GM12878 (cell line): ENCODE data around the gene COL1A1. TPM values are rescaled to one million over a fixed set of nuclear protein-coding genes. Genes with fewer than 3 reads are reported as not detected.

Experiments used
- ATAC-seq: fragments of 200-7000 bp; cut with Tn5 transposase; 3 replicates; pipeline ENCODE4 v1.9.1; 2020; ENCODE audit warnings: mild to moderate bottlenecking, moderate library complexity
- BruUV-seq: library from RNA; stranded (reverse); fragments of 400-500 nt; replicated peaks from 2 replicates; lab custom pipeline; 2021; lab: Mats Ljungman, UMichigan
- CTCF ChIA-PET: fragments of 300-600 bp; sonication (Branson Sonifier 250); formaldehyde crosslinking; extraction: SDS; loops from one replicate; lab custom pipeline; 2021; ENCODE audit warnings: inconsistent platforms; lab: Yijun Ruan, JAX
- POLR2A ChIA-PET: fragments of 350-600 bp; formaldehyde crosslinking; extraction: SDS; loops from one replicate; lab custom pipeline; 2021; ENCODE audit warnings: inconsistent platforms; lab: Charles Lee
- RAD21 ChIA-PET: fragments of 300-600 bp; sonication (Branson Sonifier 250); formaldehyde crosslinking; loops from one replicate; lab custom pipeline; 2023; ENCODE audit warnings: antibody characterized with exemption; ENCODE audit not compliant: unreplicated experiment; lab: Charles Lee
- SMC1A ChIA-PET: fragments of 300-600 bp; sonication (Branson Sonifier 250); formaldehyde crosslinking; loops from one replicate; lab custom pipeline; 2023; ENCODE audit not compliant: unreplicated experiment, uncharacterized antibody; lab: Charles Lee
- DNase-seq: peaks from one replicate; pipeline ENCODE4 v3.0.0-alpha.2; 2011; ENCODE audit warnings: low read depth, low spot score
- FAIRE-seq: peaks from 3 replicates; lab custom pipeline; 2011; peaks lifted over from hg19 to GRCh38; lab: Jason Lieb, UNC
- H2AFZ ChIP-seq: 2 replicates; pipeline ENCODE4 v1.6.0; 2011; ENCODE audit warnings: low read depth, low read length, control low read depth; ENCODE audit not compliant: control insufficient read depth
- H3K27ac ChIP-seq: 2 replicates; pipeline ENCODE4 v1.5.1; 2011; ENCODE audit warnings: control low read depth; ENCODE audit not compliant: control insufficient read depth, insufficient read depth
- H3K27me3 ChIP-seq, 2 experiments: replicated peaks in 1 of 2; 2 replicates each; pipeline versions ENCODE4 v1.6.0 to v1.6.1; 2011; ENCODE audit warnings: low read length in 1 of 2; ENCODE audit not compliant: control insufficient read depth in 2 of 2, insufficient read depth in 2 of 2
- H3K36me3 ChIP-seq, 2 experiments: 2 replicates each; pipeline ENCODE4 v1.5.1; 2011; ENCODE audit warnings: low read length in 1 of 2; ENCODE audit not compliant: control insufficient read depth in 2 of 2, insufficient read depth in 2 of 2
- H3K4me1 ChIP-seq: 2 replicates; pipeline ENCODE4 v1.6.1; 2011; ENCODE audit warnings: mild to moderate bottlenecking, low read length, moderate library complexity, mixed read lengths; ENCODE audit not compliant: control insufficient read depth, insufficient read depth
- H3K4me2 ChIP-seq: 2 replicates; pipeline ENCODE4 v1.6.0; 2011; ENCODE audit warnings: control low read depth; ENCODE audit not compliant: control insufficient read depth, insufficient read depth
- H3K4me3 ChIP-seq: fragments of 200-600 bp; sonication (generic); 2 replicates; pipeline ENCODE4 v1.5.1; 2016
- H3K79me2 ChIP-seq: 2 replicates; pipeline ENCODE4 v1.6.0; 2011; ENCODE audit warnings: low read length; ENCODE audit not compliant: control insufficient read depth, insufficient read depth
- H3K9ac ChIP-seq: 2 replicates; pipeline ENCODE4 v1.8.0; 2011; ENCODE audit warnings: low read length, control low read depth, mixed read lengths; ENCODE audit not compliant: control insufficient read depth, insufficient read depth
- H3K9me3 ChIP-seq: replicated peaks from 3 replicates; pipeline ENCODE4 v1.5.1; 2011; ENCODE audit warnings: mild to moderate bottlenecking, low read length; ENCODE audit not compliant: control insufficient read depth, insufficient read depth
- H4K20me1 ChIP-seq: 2 replicates; pipeline ENCODE4 v1.6.0; 2011; ENCODE audit not compliant: control insufficient read depth, insufficient read depth
- BRCA1 ChIP-seq: IDR thresholded peaks from 2 replicates; pipeline ENCODE4 v1.6.1; 2011; ENCODE audit warnings: low read depth, low read length, improper control_type of control experiment
- NR2F1 ChIP-seq: fragments of 450-650 bp; conservative IDR thresholded peaks from 2 replicates; pipeline ENCODE4 v1.6.1; 2017; ENCODE audit warnings: mild to moderate bottlenecking
- PAX8 ChIP-seq: fragments of 450-650 bp; IDR thresholded peaks from 2 replicates; pipeline ENCODE4 v1.6.1; 2017; ENCODE audit warnings: mild to moderate bottlenecking, moderate library complexity
- POLR2A ChIP-seq: IDR thresholded peaks from 2 replicates; pipeline ENCODE4 v1.6.1; 2011; ENCODE audit warnings: low read depth, mild to moderate bottlenecking, low read length
- POLR2AphosphoS5 ChIP-seq: IDR thresholded peaks from 2 replicates; pipeline ENCODE4 v1.6.1; 2011; ENCODE audit warnings: mild to moderate bottlenecking, low read length, inconsistent platforms
- SMC3 ChIP-seq: IDR thresholded peaks from 2 replicates; pipeline ENCODE4 v1.6.1; 2011; ENCODE audit warnings: low read length, improper control_type of control experiment, borderline replicate concordance
- SUPT20H ChIP-seq: IDR thresholded peaks from 2 replicates; pipeline ENCODE4 v1.6.1; 2011; ENCODE audit warnings: low read depth, mild to moderate bottlenecking, low read length, moderate library complexity, borderline replicate concordance; ENCODE audit not compliant: control insufficient read depth
- SUZ12 ChIP-seq: fragments of 200-600 bp; sonication (generic); IDR thresholded peaks from one replicate; pipeline ENCODE4 v1.6.1; 2018; ENCODE audit warnings: antibody characterized with exemption, mild to moderate bottlenecking; ENCODE audit not compliant: unreplicated experiment
- ZBED1 ChIP-seq: IDR thresholded peaks from 2 replicates; pipeline ENCODE4 v1.6.1; 2016; ENCODE audit warnings: borderline replicate concordance
- WGBS: methylation state at CpG from one replicate; pipeline ENCODE4 v1.1.6; 2016; ENCODE audit warnings: low lambda C conversion rate; ENCODE audit not compliant: insufficient replicate concordance, insufficient coverage; ENCODE audit errors: missing lambda C conversion rate; 5-methylcytosine and 5-hydroxymethylcytosine counted together
- in situ Hi-C: fragments of 300-500 bp; cut with MboI; formaldehyde crosslinking; loops from 9 replicates; pipeline ENCODE4 v1.14.3; 2018; ENCODE audit warnings: mixed read lengths
- intact Hi-C: fragments of 100-400 bp; cut with micrococcal nuclease; formaldehyde crosslinking; loops from one replicate; pipeline ENCODE4 v1.14.2; 2022; ENCODE audit not compliant: unreplicated experiment
- polyA plus RNA-seq, 11 experiments: library from polyadenylated mRNA; depleted of rRNA in 4 of 11; unstranded in 6 of 11; stranded (reverse) in 5 of 11; fragments of >200 nt; fragmentation: Nextera tagmentation in 4 of 11; fragmentation: Illumina TruSeq in 1 of 11; extraction: Ambion mirVana in 4 of 11; extraction: Trizol in 1 of 11; gene quantifications; 1 replicate in 1 of 11; 2 replicates in 10 of 11; pipeline versions ENCODE4 v1.2.1 to v1.2.3, GENCODE V29; 2011 to 2016; ENCODE audit warnings: inconsistent platforms in 2 of 11, missing spikeins in 2 of 11, low read depth in 1 of 11
- total RNA-seq, 4 experiments: library from RNA; depleted of rRNA in 3 of 4; stranded (reverse); fragments of >200 nt in 3 of 4; fragmentation: Illumina TruSeq in 1 of 4; extraction: Trizol in 1 of 4; gene quantifications; 2 replicates each; pipeline versions ENCODE4 v1.2.1 to v1.2.3, GENCODE V29; 2013 to 2021

Gene COL1A1
- total and polyA plus RNA-seq, 10 of the 15 experiments (the other 5 are each of a cell fraction or from before 2014, with no cell fraction given), result 0.18 to 7.7 (median 2.3) TPM

DNA sequence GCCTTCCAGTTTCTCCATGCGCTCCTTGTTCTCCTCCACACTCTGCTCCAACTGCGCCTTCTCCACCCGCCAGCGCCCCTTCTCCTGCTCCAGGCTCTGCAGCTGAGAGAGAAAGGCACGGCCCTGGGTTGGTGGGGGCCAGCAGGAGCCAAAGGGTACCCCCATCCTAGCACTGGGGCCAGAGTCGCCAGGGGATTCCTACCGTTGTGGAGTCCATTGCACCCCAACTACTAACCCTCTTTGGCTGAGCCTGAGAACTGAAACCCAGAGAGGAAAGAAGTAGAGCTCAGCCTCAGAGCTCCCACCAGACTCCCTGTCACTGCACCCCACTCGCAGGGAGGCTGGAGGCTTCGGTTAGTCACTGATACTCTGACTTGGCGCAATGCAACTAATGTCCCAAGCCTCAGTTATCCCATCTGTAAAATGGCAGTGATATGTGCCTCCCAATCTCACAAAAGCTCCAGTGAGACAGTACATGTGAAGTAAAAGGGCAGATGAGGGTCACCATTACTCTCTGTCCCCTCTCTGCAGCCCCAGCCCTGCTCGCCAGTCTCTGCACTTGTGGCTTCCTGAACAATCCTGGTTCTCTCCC lies 65.2 kb downstream of the COL1A1 start:
- SMC1A ChIA-PET, result interaction anchor here (0.8 kb wide), 1 partner anchor 26 kb away, joined by 3 read pairs; no protein-coding TSS in a partner anchor
- H3K4me1 ChIP-seq, result peaks cover 13% of the 10 kb centered on the region
- no TSS peak for BruUV-seq
- H3K36me3 ChIP-seq, result peaks cover 46 to 62% of the 10 kb centered on the region in 2 experiments
- no peak overlapping the region for H3K27ac ChIP-seq
- no peak overlapping the region for H3K9ac ChIP-seq
- no peaks in the 10 kb centered on the region for H3K9me3 ChIP-seq
- H3K4me2 ChIP-seq, result no peak overlapping the region
- RAD21 ChIA-PET, result interaction anchor here (0.9 kb wide), 1 partner anchor 27 kb away, joined by 3 read pairs; no protein-coding TSS in a partner anchor
- 92% methylated on average over 11 of the region's 11 CpGs for WGBS
- TF ChIP-seq PAX8, result no peak
- 0 out of 2 replicates have a peak, but pooled peaks have one; percentile 8 for TF ChIP-seq POLR2A
- TF ChIP-seq BRCA1, result no peak
- no peak for TF ChIP-seq SUPT20H
- TF ChIP-seq ZBED1, result no peak
- no peak for TF ChIP-seq SMC3
- no peak for TF ChIP-seq NR2F1
- 0 out of 2 replicates have a peak, but pooled peaks have one; percentile 25 for TF ChIP-seq POLR2AphosphoS5
- no peak for TF ChIP-seq SUZ12
- no peak overlapping the region for H2AFZ ChIP-seq
- intact Hi-C loops (no loop called here), in situ Hi-C loops (no loop called here)
- POLR2A ChIA-PET, result interaction anchor here (1.1 kb wide), 1 partner anchor 11 kb away, joined by 4 read pairs; no protein-coding TSS in a partner anchor
- H3K79me2 ChIP-seq, result peaks cover 4% of the 10 kb centered on the region
- H3K27me3 ChIP-seq, result no peaks in the 10 kb centered on the region
- CTCF ChIA-PET, result interaction anchor here (1.0 to 6.9 kb wide), 3 partner anchors 22 to 43 kb away, joined by 5 to 87 read pairs (median 7); no protein-coding TSS in a partner anchor
- ATAC-seq, result no peak
- FAIRE-seq, result no peak
- H4K20me1 ChIP-seq, result peaks cover 17% of the 10 kb centered on the region; the same call in 1 of the 2 replicates
- no peak overlapping the region for H3K4me3 ChIP-seq
- DNase-seq, result no peak
